NOMO-1 (cell line): ENCODE data around the gene ZFP42.
"Not testable (repeated sequence)": the region's sequence is repeated elsewhere in the genome, so short reads cannot be mapped to it uniquely, and the experiment has no call there.

Experiments used
- DNase-seq, 2 experiments: peaks; one replicate each; lab custom pipeline; 2025; ENCODE audit not compliant: unreplicated experiment in 2 of 2; lab: John Stamatoyannopoulos, UW

Gene ZFP42

GRCh38 chr4:188018262-188018661, 22.7 kb downstream of the ZFP42 start:
- DNase-seq, result no peak

DNA sequence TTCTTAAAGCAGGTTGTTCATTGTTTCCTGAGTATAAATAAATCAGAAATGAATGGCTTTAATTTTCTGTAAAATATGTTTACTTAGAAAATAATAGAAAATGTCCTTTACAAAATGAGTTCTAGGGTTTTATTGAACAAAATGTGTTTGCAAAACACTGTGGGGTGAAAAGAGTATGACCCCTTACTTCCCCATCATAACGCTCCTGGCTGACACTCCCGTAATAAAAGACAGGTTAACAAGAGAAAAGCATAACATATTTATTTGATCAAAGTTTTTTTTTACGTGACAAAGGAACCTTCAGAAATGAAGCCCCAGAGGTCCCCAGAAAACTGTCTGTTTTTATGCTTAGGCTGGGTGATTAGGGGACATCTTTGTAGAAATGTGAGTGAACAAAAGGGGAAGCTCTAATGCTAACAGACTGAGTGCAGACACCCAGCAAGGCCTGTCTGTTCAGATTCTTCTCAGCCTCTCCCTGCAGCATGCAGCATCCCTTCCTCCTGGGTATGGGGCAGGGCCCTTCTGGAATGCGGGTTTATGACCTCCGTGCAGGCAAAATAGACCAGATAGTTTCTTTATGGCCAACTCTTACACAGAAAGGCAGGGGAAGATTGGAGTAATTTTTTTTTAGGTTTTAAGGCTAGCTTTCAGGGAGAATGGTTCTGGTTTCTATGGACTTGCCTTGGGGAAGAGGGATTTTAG, 26.1 kb downstream of the ZFP42 start:
- no peak for DNase-seq

GRCh38 chr4:188023682-188024081, 28.1 kb downstream of the ZFP42 start:
- DNase-seq, result no peak

GRCh38 chr4:188025476-188025875, 29.9 kb downstream of the ZFP42 start:
- DNase-seq, result no peak

GRCh38 chr4:188029114-188029513, 33.5 kb downstream of the ZFP42 start:
- DNase-seq, result no peak

- no peak for DNase-seq
These were observed 34.8 kb downstream of the ZFP42 start for GRCh38 chr4:188030401-188030800.

- DNase-seq, result no peak
These were observed 36.2 kb downstream of the ZFP42 start for GRCh38 chr4:188031751-188032150.

DNA sequence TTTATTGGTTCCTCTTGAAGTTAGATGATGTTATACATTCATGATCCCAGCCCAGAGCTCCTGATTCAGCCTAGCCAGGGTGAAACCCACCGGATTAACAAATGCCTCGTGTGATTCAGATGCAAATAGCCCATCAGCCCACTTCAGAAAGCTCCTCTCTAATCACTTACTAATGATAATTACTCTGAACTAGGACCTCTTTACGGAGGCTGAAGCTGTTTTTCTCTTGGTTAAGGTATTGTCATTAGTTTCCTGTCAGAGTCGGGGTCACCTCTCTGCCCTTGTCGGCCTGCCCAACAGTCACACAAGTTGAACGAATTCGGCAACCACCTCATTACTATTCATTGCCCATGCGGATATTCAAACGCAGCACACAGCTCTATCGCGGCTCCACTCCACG, 36.6 kb downstream of the ZFP42 start:
- no peak for DNase-seq

DNA sequence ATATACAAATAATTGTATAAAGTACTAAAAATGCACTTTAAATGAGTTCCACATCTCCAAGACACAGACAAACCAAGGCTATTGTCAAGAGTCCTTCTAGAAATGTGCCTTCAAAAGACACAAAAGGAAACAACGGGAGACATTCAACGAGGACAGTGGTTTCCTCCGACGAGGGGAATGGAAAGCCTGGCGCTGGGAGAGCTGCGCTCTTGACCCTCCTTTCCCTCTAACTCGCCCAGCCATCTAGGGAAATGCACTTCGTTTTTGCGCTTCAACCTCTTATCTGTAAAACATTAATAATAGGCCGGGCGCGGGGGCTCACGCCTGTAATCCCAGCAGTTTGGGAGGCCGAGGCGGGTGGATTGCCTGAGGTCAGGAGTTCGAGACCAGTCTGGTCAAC, 37.0 kb downstream of the ZFP42 start:
- DNase-seq, result no peak

DNA sequence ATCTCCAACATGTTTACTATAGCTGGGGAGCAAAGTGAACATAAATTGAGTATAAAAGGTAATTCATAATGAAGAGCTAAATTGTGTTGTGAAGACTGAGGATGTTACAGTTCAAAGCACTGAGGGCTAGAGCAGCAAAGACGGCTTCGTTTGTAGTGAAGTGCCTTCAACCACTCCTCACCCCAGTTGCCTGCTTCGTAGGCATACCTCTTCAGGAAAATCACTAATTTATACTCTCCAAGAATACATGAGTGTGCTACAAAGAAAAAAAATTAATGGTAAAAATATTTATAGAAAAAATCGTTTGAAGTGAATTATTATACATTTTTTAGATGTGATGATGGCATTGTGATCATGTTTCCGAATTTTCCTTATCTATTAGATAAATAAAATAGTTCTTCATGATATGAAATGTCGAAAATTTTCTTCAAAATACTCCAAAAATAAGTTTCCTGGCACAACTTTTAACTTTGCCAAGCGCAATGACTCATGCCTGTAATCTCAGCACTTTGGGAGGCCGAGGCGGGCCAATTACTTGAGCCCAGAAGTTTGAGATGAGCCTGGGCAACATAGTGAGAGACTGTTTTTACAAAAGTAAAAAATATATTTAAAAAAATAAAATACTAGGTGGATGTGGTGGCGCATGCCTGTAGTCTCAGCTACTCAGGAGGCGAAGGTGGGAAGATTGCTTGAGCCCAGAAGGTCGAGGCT, 41.6 kb downstream of the ZFP42 start:
- DNase-seq, result no peak

DNA sequence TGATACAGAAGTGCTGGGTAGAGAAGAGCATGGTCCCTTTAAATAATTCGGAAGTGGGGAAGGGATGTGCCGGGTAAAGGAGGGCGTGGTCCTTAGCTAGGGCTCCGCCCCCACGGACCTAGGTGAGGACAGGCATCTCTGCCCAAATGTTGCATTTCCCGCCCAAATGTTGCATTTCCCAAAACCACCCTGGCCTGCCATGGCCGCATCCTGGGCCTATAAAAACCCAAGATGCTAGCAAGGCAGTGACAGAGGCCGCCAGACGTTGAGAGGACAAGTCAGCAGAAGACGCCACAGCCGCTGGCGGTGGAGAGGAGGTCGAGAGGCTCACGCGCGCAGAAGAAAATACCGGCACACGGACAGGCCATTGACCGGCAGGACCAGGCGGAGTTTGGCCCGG, 46.1 kb downstream of the ZFP42 start:
- no peak for DNase-seq

- DNase-seq, result no peak
These were observed 46.6 kb downstream of the ZFP42 start for GRCh38 chr4:188042191-188042590.

- no peak for DNase-seq
These were observed 47.6 kb downstream of the ZFP42 start for GRCh38 chr4:188043154-188043553.

DNA sequence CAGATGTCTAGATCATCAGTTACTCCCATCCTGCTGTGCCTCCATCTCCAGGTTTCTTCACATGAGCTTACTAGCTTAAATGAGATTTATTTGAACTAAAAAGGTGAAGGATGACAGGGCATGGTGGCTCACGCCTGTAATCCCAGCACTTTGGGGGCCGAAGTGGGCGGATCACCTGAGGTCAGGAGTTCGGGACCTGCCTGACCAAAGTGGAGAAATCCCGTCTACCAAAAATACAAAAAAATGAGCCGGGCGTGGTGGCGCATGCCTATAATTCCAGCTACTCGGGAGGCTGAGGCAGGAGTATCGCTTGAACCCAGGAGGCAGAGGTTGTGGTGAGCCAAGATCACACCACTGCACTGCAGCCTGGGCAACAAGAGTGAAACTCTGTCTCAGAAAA, 49.9 kb downstream of the ZFP42 start:
- not testable (repeated sequence) for DNase-seq

GRCh38 chr4:188046657-188047056, 51.1 kb downstream of the ZFP42 start:
- no peak for DNase-seq

- DNase-seq, result no peak
These were observed 57.7 kb downstream of the ZFP42 start for GRCh38 chr4:188053302-188053701.
